H1 (cell line): ENCODE measurements around the gene CSF1. TPM values are rescaled to one million over a fixed set of nuclear protein-coding genes. Genes with fewer than 3 reads are reported as not detected.

ENCODE experiments used
- CTCF ChIA-PET: fragments of 300-600 bp; sonication (Branson Sonifier 250); formaldehyde crosslinking; loops from one replicate; lab custom pipeline; 2021; ENCODE audit not compliant: partially characterized antibody; lab: Charles Lee
- POLR2A ChIA-PET: fragments of 300-600 bp; sonication (Branson Sonifier 250); formaldehyde crosslinking; loops from one replicate; lab custom pipeline; 2021; ENCODE audit warnings: inconsistent platforms; ENCODE audit not compliant: partially characterized antibody; lab: Charles Lee
- DNase-seq, 2 experiments: peaks; one replicate each; pipeline versions ENCODE4 v3.0.0 to v3.0.0-alpha.2; 2010 to 2022; ENCODE audit warnings: low spot score in 2 of 2, low read depth in 1 of 2, mixed read lengths in 1 of 2
- FAIRE-seq: peaks from 2 replicates; lab custom pipeline; 2011; peaks lifted over from hg19 to GRCh38; lab: Jason Lieb, UNC
- H2AFZ ChIP-seq: 2 replicates; pipeline ENCODE4 v1.8.1; 2012; ENCODE audit warnings: low read length, inconsistent platforms
- H2AK5ac ChIP-seq: 2 replicates; pipeline ENCODE4 v1.6.1; 2013; ENCODE audit warnings: low read depth, low read length
- H2BK120ac ChIP-seq: replicated peaks from 2 replicates; pipeline ENCODE3; 2013; ENCODE audit warnings: low read depth, low read length, inconsistent platforms
- H2BK12ac ChIP-seq: 2 replicates; pipeline ENCODE4 v1.6.1; 2013; ENCODE audit warnings: low read depth, low read length
- H2BK15ac ChIP-seq: 2 replicates; pipeline ENCODE4 v1.6.1; 2013; ENCODE audit warnings: low read length
- H2BK20ac ChIP-seq: 2 replicates; pipeline ENCODE4 v1.6.1; 2013; ENCODE audit warnings: low read length
- H2BK5ac ChIP-seq: 2 replicates; pipeline ENCODE4 v1.6.1; 2013; ENCODE audit warnings: low read depth, low read length
- H3K14ac ChIP-seq: 2 replicates; pipeline ENCODE4 v1.6.1; 2013; ENCODE audit warnings: inconsistent platforms; ENCODE audit not compliant: insufficient read length
- H3K18ac ChIP-seq: 2 replicates; pipeline ENCODE4 v1.6.1; 2013; ENCODE audit warnings: low read length; ENCODE audit errors: extremely low read depth
- H3K23ac ChIP-seq: 2 replicates; pipeline ENCODE4 v1.6.1; 2013; ENCODE audit warnings: inconsistent platforms; ENCODE audit not compliant: insufficient read length
- H3K23me2 ChIP-seq: 2 replicates; pipeline ENCODE4 v1.6.1; 2013; ENCODE audit warnings: low read depth, low read length
- H3K27ac ChIP-seq: 2 replicates; pipeline ENCODE4 v1.6.1; 2011; ENCODE audit warnings: low read depth, low read length, inconsistent platforms
- H3K27me3 ChIP-seq, 4 experiments: replicated peaks in 1 of 4; 1 replicate in 1 of 4; 2 replicates in 3 of 4; pipeline versions ENCODE4 v1.6.1 to v1.8.1; 2011 to 2013; ENCODE audit warnings: low read length in 3 of 4, mild to moderate bottlenecking in 3 of 4, inconsistent platforms in 2 of 4, mixed read lengths in 2 of 4, moderate library complexity in 1 of 4; ENCODE audit not compliant: control insufficient read depth in 3 of 4, insufficient read depth in 3 of 4; ENCODE audit errors: extremely low read depth in 1 of 4
- H3K36me3 ChIP-seq, 4 experiments: 2 replicates each; pipeline versions ENCODE4 v1.6.1 to v1.8.1; 2011 to 2013; ENCODE audit warnings: mild to moderate bottlenecking in 4 of 4, low read length in 3 of 4, moderate library complexity in 2 of 4, control low read depth in 1 of 4, inconsistent platforms in 1 of 4; ENCODE audit not compliant: insufficient read depth in 4 of 4, control insufficient read depth in 2 of 4
- H3K4ac ChIP-seq: replicated peaks from 2 replicates; pipeline ENCODE3; 2013; ENCODE audit warnings: low read length, low read depth, mixed read lengths, inconsistent platforms; ENCODE audit not compliant: insufficient read length
- H3K4me1 ChIP-seq, 4 experiments: replicated peaks in 1 of 4; 1 replicate in 1 of 4; 2 replicates in 3 of 4; pipeline versions ENCODE4 v1.6.1 to v1.8.1; 2011 to 2013; ENCODE audit warnings: low read length in 3 of 4, inconsistent platforms in 2 of 4, mixed read lengths in 1 of 4; ENCODE audit not compliant: insufficient read depth in 4 of 4, control insufficient read depth in 3 of 4
- H3K4me2 ChIP-seq, 2 experiments: 2 replicates each; pipeline versions ENCODE4 v1.6.1 to v1.8.1; 2011 to 2013; ENCODE audit warnings: low read depth in 2 of 2, low read length in 2 of 2, control low read depth in 1 of 2, inconsistent platforms in 1 of 2, mild to moderate bottlenecking in 1 of 2; ENCODE audit not compliant: insufficient read depth in 1 of 2
- H3K4me3 ChIP-seq, 4 experiments: fragments of 200-600, 300-600 bp in 1 of 4; sonication (generic), shearing (Covaris generic), sonication (Bioruptor Twin) in 1 of 4; 2 replicates each; pipeline versions ENCODE4 v1.5.1 to v1.8.1; 2011 to 2016; ENCODE audit warnings: low read length in 4 of 4, low read depth in 3 of 4, control low read depth in 2 of 4, inconsistent platforms in 2 of 4, mild to moderate bottlenecking in 2 of 4, mixed read lengths in 1 of 4, moderate library complexity in 1 of 4; ENCODE audit not compliant: insufficient read depth in 2 of 4; ENCODE audit errors: extremely low read depth in 1 of 4
- H3K56ac ChIP-seq: replicated peaks from 2 replicates; pipeline ENCODE3; 2013; ENCODE audit warnings: low read depth, mild to moderate bottlenecking, mixed read lengths, low read length, inconsistent platforms; ENCODE audit not compliant: insufficient read length
- H3K79me1 ChIP-seq: 2 replicates; pipeline ENCODE4 v1.6.1; 2013; ENCODE audit warnings: low read depth, low read length, control low read depth
- H3K79me2 ChIP-seq, 2 experiments: 2 replicates each; pipeline versions ENCODE4 v1.6.1 to v1.8.1; 2012 to 2013; ENCODE audit warnings: low read length in 2 of 2, mild to moderate bottlenecking in 2 of 2, inconsistent platforms in 1 of 2; ENCODE audit not compliant: insufficient read depth in 2 of 2, control insufficient read depth in 1 of 2
- H3K9ac ChIP-seq, 4 experiments: replicated peaks in 1 of 4; 1 replicate in 1 of 4; 2 replicates in 3 of 4; pipeline versions ENCODE4 v1.6.1 to v1.8.1; 2011 to 2013; ENCODE audit warnings: low read depth in 3 of 4, low read length in 3 of 4, control low read depth in 2 of 4, mild to moderate bottlenecking in 2 of 4, moderate library complexity in 2 of 4, inconsistent platforms in 1 of 4; ENCODE audit errors: extremely low read depth in 1 of 4
- H3K9me3 ChIP-seq, 2 experiments: 2 replicates each; pipeline versions ENCODE4 v1.6.1 to v1.8.1; 2012 to 2013; ENCODE audit warnings: mild to moderate bottlenecking in 2 of 2, moderate library complexity in 2 of 2, control low read depth in 1 of 2, inconsistent platforms in 1 of 2, low read depth in 1 of 2, low read length in 1 of 2, mixed read lengths in 1 of 2; ENCODE audit not compliant: insufficient read depth in 2 of 2
- H4K20me1 ChIP-seq, 2 experiments: replicated peaks in 1 of 2; 2 replicates each; pipeline versions ENCODE3 to v1.8.1; 2011 to 2013; ENCODE audit warnings: inconsistent platforms in 2 of 2, low read length in 2 of 2, mild to moderate bottlenecking in 1 of 2; ENCODE audit not compliant: insufficient read depth in 2 of 2, control insufficient read depth in 1 of 2
- H4K5ac ChIP-seq: 2 replicates; pipeline ENCODE4 v1.6.1; 2013; ENCODE audit warnings: low read length, low read depth, mixed read lengths, inconsistent platforms; ENCODE audit not compliant: insufficient read length
- H4K8ac ChIP-seq: 2 replicates; pipeline ENCODE4 v1.8.0; 2013; ENCODE audit warnings: mild to moderate bottlenecking, moderate library complexity, low read length, inconsistent platforms; ENCODE audit not compliant: insufficient read depth; ENCODE audit errors: extremely low read depth
- H4K91ac ChIP-seq: replicated peaks from 2 replicates; pipeline ENCODE3; 2013; ENCODE audit warnings: low read length, mixed read lengths, inconsistent platforms; ENCODE audit not compliant: insufficient read length
- ATF3 ChIP-seq: IDR thresholded peaks from 2 replicates; pipeline ENCODE4 v1.6.1; 2011; ENCODE audit warnings: low read depth, mild to moderate bottlenecking, low read length; ENCODE audit not compliant: insufficient read depth
- BACH1 ChIP-seq: IDR thresholded peaks from 2 replicates; pipeline ENCODE4 v1.6.1; 2012; ENCODE audit warnings: low read length, improper control_type of control experiment
- BRCA1 ChIP-seq: IDR thresholded peaks from 2 replicates; pipeline ENCODE4 v1.6.1; 2012; ENCODE audit warnings: low read depth, low read length, improper control_type of control experiment
- CBX8 ChIP-seq: fragments of 300-800, 300-1000 bp; sonication (generic); IDR thresholded peaks from 2 replicates; pipeline ENCODE4 v1.7.1; 2016; ENCODE audit warnings: low read depth, low read length, borderline replicate concordance
- CTBP2 ChIP-seq: IDR thresholded peaks from 2 replicates; pipeline ENCODE4 v1.7.0; 2011; ENCODE audit warnings: borderline replicate concordance, mild to moderate bottlenecking, moderate library complexity, mixed read lengths, low read length; ENCODE audit not compliant: insufficient read depth, insufficient read length
- GABPA ChIP-seq: IDR thresholded peaks from 2 replicates; pipeline ENCODE4 v1.6.1; 2011; ENCODE audit warnings: mild to moderate bottlenecking, low read length, moderate library complexity, borderline replicate concordance; ENCODE audit not compliant: insufficient read depth
- MAX ChIP-seq: IDR thresholded peaks from 2 replicates; pipeline ENCODE4 v1.6.1; 2012; ENCODE audit warnings: inconsistent platforms
- NANOG ChIP-seq: IDR thresholded peaks from 2 replicates; pipeline ENCODE4 v1.6.1; 2011; ENCODE audit warnings: low read length, low read depth, mild to moderate bottlenecking, inconsistent platforms; ENCODE audit not compliant: insufficient read depth, poor library complexity, severe bottlenecking
- NRF1 ChIP-seq: IDR thresholded peaks from 2 replicates; pipeline ENCODE4 v1.6.1; 2011; ENCODE audit warnings: mild to moderate bottlenecking, low read depth, low read length, improper control_type of control experiment
- POLR2AphosphoS5 ChIP-seq: IDR thresholded peaks from 2 replicates; pipeline ENCODE4 v1.6.1; 2011; ENCODE audit warnings: low read depth, low read length
- RXRA ChIP-seq: IDR thresholded peaks from 2 replicates; pipeline ENCODE4 v1.6.1; 2011; ENCODE audit warnings: low read depth, mild to moderate bottlenecking, low read length, moderate library complexity; ENCODE audit not compliant: insufficient read depth
- SUZ12 ChIP-seq: fragments of 200-600 bp; sonication (generic); IDR thresholded peaks from 2 replicates; pipeline ENCODE4 v1.6.1; 2012; ENCODE audit warnings: mild to moderate bottlenecking, inconsistent platforms, low read length, moderate library complexity, mixed read lengths
- TCF12 ChIP-seq: IDR thresholded peaks from 2 replicates; pipeline ENCODE4 v1.6.1; 2011; ENCODE audit warnings: low read depth, mild to moderate bottlenecking, low read length
- ZNF274 ChIP-seq: IDR thresholded peaks from 2 replicates; pipeline ENCODE4 v1.7.0; 2012; ENCODE audit warnings: low read length, borderline replicate concordance; ENCODE audit errors: extremely low read depth
- WGBS, 2 experiments: shearing (Covaris generic) in 1 of 2; methylation state at CpG; one replicate each; pipeline versions ENCODE4 v1.1.6 to v1.1.7; 2013 to 2015; ENCODE audit warnings: low lambda C conversion rate in 2 of 2, mixed read lengths in 2 of 2, inconsistent platforms in 1 of 2, low coverage in 1 of 2, missing lambda C conversion rate in 1 of 2; ENCODE audit not compliant: insufficient replicate concordance in 2 of 2, insufficient coverage in 1 of 2, insufficient read length in 1 of 2; ENCODE audit errors: extremely low coverage in 1 of 2, missing lambda C conversion rate in 1 of 2; 5-methylcytosine and 5-hydroxymethylcytosine counted together
- polyA plus RNA-seq, 7 experiments: library from polyadenylated mRNA; depleted of rRNA in 3 of 7; stranded (reverse) in 5 of 7; unstranded in 2 of 7; fragments of >200 nt in 5 of 7; fragments of 200-250 nt in 2 of 7; gene quantifications; 1 replicate in 5 of 7; 2 replicates in 1 of 7; 4 replicates in 1 of 7; pipeline versions ENCODE4 v1.2.1 to v1.2.3, GENCODE V29; 2011 to 2013; ENCODE audit warnings: missing spikeins in 2 of 7, mixed read lengths in 2 of 7
- total RNA-seq: library from RNA; stranded (reverse); fragmentation: NEBNext Ultra II Directional; extraction: Animal tissue kit (Norgen Biotek cat#: 25700); gene quantifications from 2 replicates; pipeline ENCODE4 v1.2.1, GENCODE V29; 2021

CSF1 gene
- total and polyA plus RNA-seq, 2 of the 8 experiments (the other 6 are each of a cell fraction or from before 2014, with no cell fraction given) = 3.3 to 5.4 TPM

- H3K36me3 ChIP-seq = no peaks in the 10 kb centered on the region
- no peak overlapping the region for H3K9ac ChIP-seq
- no peak overlapping the region for H4K8ac ChIP-seq
- no peak overlapping the region for H3K4me2 ChIP-seq
- H4K5ac ChIP-seq = no peak overlapping the region
- FAIRE-seq (no peak), DNase-seq (no peak)
- CTCF ChIA-PET = interaction anchor here (1.1 to 2.2 kb wide), 3 partner anchors 112 to 125 kb away, joined by 3 to 5 read pairs (median 4); no protein-coding TSS in a partner anchor
- no peak overlapping the region for H3K4me3 ChIP-seq
- H2BK120ac ChIP-seq = no peak overlapping the region
- no peak overlapping the region for H2AFZ ChIP-seq
- H2BK20ac ChIP-seq = no peak overlapping the region
- no peaks in the 10 kb centered on the region for H3K79me1 ChIP-seq
- no peaks in the 10 kb centered on the region; a peak in 1 of 7 replicates for H3K27me3 ChIP-seq
- H3K14ac ChIP-seq = no peak overlapping the region
- no peak overlapping the region for H2BK5ac ChIP-seq
- H3K4ac ChIP-seq = no peak overlapping the region
- H3K18ac ChIP-seq = no peak overlapping the region
- 84% methylated on average over 2 of the region's 2 CpGs; no CpG with 5 or more reads in 1 of the 2 experiments for WGBS, 2 experiments
- H4K91ac ChIP-seq = no peak overlapping the region
- H2AK5ac ChIP-seq = no peak overlapping the region
- H3K9me3 ChIP-seq = peaks cover 0 to 2% of the 10 kb centered on the region in 2 experiments; a peak in 1 of 4 replicates
- H3K79me2 ChIP-seq = no peaks in the 10 kb centered on the region
- H3K4me1 ChIP-seq = no peaks in the 10 kb centered on the region; a peak in 1 of 7 replicates
- no peaks in the 10 kb centered on the region; the same call in 1 of the 2 replicates for H3K23me2 ChIP-seq
- no peak overlapping the region for H3K56ac ChIP-seq
- H4K20me1 ChIP-seq = no peaks in the 10 kb centered on the region
- POLR2A ChIA-PET = no interaction called here
- no peak overlapping the region for H3K27ac ChIP-seq
- no peak overlapping the region for H3K23ac ChIP-seq
- no peak overlapping the region for H2BK12ac ChIP-seq
- no peak overlapping the region; the same call in 1 of the 2 replicates for H2BK15ac ChIP-seq
- no peak for TF ChIP-seq BRCA1
- TF ChIP-seq RXRA = no peak
- no peak for TF ChIP-seq GABPA
- TF ChIP-seq CBX8 = no peak
- no peak for TF ChIP-seq TCF12
- no peak for TF ChIP-seq NRF1
- TF ChIP-seq ZNF274 = no peak
- no peak for TF ChIP-seq MAX
- TF ChIP-seq BACH1 = no peak
- TF ChIP-seq CTBP2 = no peak
- TF ChIP-seq POLR2AphosphoS5 = no peak
- no peak for TF ChIP-seq SUZ12
- TF ChIP-seq ATF3 = no peak
- TF ChIP-seq NANOG = no peak
These were observed 9.5 kb upstream of the CSF1 start for GRCh38 chr1:109901141-109901523.
